Breast epithelium (tissue), 3 donors: ENCODE measurements around the gene SLC22A14.

Experiments
- CTCF ChIP-seq, 3 donors: fragments of 450-650 bp; IDR thresholded peaks; one replicate each; pipeline ENCODE4 v1.5.1; 2016 to 2017; ENCODE audit warnings: antibody characterized with exemption in 3 of 3, mild to moderate bottlenecking in 3 of 3, moderate library complexity in 3 of 3
- POLR2AphosphoS5 ChIP-seq, 3 donors: sonication (generic); formaldehyde crosslinking; IDR thresholded peaks; one replicate each; pipeline ENCODE4 v1.6.1; 2017; ENCODE audit warnings: antibody characterized with exemption in 3 of 3

- no peak for TF ChIP-seq CTCF (IDR thresholded peaks at IDR 0.05)
- TF ChIP-seq POLR2AphosphoS5 (IDR thresholded peaks at IDR 0.05), result no peak
These were observed 49.4 kb upstream of the SLC22A14 start for GRCh38 chr3:38232701-38233100.
